Lower lobe of right lung (tissue), 2 donors: Measurements from ENCODE around the gene CYP4F8. TPM values are rescaled to one million over a fixed set of nuclear protein-coding genes. Genes with fewer than 3 reads are reported as not detected.
A peak's percentile ranks its signal among the peaks of the same experiment; 100 is the strongest.
"Not testable (repeated sequence)": the region's sequence is repeated elsewhere in the genome, so short reads cannot be mapped to it uniquely, and the experiment has no call there.

Experiments
- ATAC-seq, 2 donors: fragments of 200-7000 bp; cut with Tn5 transposase; one replicate each; pipeline ENCODE4 v1.9.1; 2020 to 2022; ENCODE audit warnings: mild to moderate bottlenecking in 2 of 2, moderate library complexity in 2 of 2
- DNase-seq: peaks from one replicate; pipeline ENCODE4 v3.0.0-alpha.2; 2020
- H3K27ac ChIP-seq: fragments of 200-600 bp; one replicate; pipeline ENCODE4 v1.8.0; 2022
- H3K27me3 ChIP-seq: fragments of 200-600 bp; one replicate; pipeline ENCODE4 v1.8.0; 2022; ENCODE audit warnings: low read depth
- H3K36me3 ChIP-seq: fragments of 200-600 bp; one replicate; pipeline ENCODE4 v1.8.0; 2022; ENCODE audit warnings: mild to moderate bottlenecking
- H3K4me1 ChIP-seq: fragments of 200-600 bp; one replicate; pipeline ENCODE4 v1.8.0; 2022
- H3K4me3 ChIP-seq: fragments of 200-600 bp; one replicate; pipeline ENCODE4 v1.8.0; 2022; ENCODE audit warnings: mild to moderate bottlenecking
- H3K9me3 ChIP-seq: fragments of 200-600 bp; one replicate; pipeline ENCODE4 v1.8.0; 2022
- intact Hi-C: fragments of 100-400 bp; cut with DNase I; formaldehyde crosslinking; loops from one replicate; pipeline ENCODE4 v1.11.0; 2022
- total RNA-seq: library from RNA; stranded (reverse); fragmentation: NEBNext Ultra II Directional; extraction: Animal tissue kit (Norgen Biotek cat#: 25700); gene quantifications from one replicate; pipeline ENCODE4 v1.2.1, GENCODE V29; 2021
- TF ChIP-seq, protein P1 (sequence below): fragments of 200-600 bp; IDR thresholded peaks from one replicate; pipeline ENCODE4 v1.8.0; 2022; ENCODE audit warnings: antibody characterized with exemption, mild to moderate bottlenecking
- donor health status: DM: no; HTN: yes; CAD: no; lungs with severe emphysema.

The CYP4F8 gene
- total RNA-seq, 1 donor from 2014 or later: not detected

DNA sequence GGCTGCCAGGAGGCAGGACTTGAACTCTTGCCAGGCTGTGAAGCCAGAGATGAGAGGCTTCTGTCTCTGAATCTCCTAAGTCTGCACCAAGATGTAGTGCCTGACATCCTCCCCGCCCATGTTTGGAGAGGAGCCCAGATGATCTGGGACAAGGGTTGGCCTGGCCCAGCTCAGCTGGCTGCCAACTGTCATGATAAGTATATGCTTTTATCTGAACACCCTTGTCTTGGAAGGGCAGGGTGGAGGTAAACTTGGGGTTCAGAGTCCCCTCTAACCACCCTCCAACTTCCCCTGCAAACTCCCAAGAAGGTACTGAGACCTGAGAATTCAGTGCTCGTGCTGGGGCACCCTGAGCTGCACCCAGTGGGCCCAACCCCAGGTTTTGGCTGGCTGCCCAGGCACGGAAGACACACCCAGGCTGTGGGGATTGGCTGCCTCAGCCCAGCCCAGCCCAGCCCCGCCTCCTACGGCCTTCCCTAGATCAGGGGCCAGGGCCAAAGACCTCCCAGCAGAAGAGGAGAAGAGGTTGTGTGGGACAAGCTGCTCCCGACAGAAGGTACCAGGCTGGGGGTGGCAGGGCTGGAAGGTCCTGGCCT lies 57.7 kb downstream of the CYP4F8 start, which contains the start of gene CYP4F12:
Gene CYP4F12, plus strand, starts transcription at position 508 of the 596 bp plus-strand sequence. CDS start 443 bp downstream, outside the sequence.
- peaks cover 4% of the 10 kb centered on the region for H3K27me3 ChIP-seq
- no peaks in the 10 kb centered on the region for H3K36me3 ChIP-seq
- intact Hi-C loops: no loop called here
- DNase-seq (peak; percentile 79), ATAC-seq (peak; percentile 88)
- H3K4me3 ChIP-seq: peak within 1 kb of the TSS; percentile 12
- H3K27ac ChIP-seq: peak within 1 kb of the TSS; percentile 62
- H3K4me1 ChIP-seq: peaks cover 10% of the 10 kb centered on the region
- TF ChIP-seq, protein P1, sequence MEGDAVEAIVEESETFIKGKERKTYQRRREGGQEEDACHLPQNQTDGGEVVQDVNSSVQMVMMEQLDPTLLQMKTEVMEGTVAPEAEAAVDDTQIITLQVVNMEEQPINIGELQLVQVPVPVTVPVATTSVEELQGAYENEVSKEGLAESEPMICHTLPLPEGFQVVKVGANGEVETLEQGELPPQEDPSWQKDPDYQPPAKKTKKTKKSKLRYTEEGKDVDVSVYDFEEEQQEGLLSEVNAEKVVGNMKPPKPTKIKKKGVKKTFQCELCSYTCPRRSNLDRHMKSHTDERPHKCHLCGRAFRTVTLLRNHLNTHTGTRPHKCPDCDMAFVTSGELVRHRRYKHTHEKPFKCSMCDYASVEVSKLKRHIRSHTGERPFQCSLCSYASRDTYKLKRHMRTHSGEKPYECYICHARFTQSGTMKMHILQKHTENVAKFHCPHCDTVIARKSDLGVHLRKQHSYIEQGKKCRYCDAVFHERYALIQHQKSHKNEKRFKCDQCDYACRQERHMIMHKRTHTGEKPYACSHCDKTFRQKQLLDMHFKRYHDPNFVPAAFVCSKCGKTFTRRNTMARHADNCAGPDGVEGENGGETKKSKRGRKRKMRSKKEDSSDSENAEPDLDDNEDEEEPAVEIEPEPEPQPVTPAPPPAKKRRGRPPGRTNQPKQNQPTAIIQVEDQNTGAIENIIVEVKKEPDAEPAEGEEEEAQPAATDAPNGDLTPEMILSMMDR: no peak
- H3K9me3 ChIP-seq: no peaks in the 10 kb centered on the region

DNA sequence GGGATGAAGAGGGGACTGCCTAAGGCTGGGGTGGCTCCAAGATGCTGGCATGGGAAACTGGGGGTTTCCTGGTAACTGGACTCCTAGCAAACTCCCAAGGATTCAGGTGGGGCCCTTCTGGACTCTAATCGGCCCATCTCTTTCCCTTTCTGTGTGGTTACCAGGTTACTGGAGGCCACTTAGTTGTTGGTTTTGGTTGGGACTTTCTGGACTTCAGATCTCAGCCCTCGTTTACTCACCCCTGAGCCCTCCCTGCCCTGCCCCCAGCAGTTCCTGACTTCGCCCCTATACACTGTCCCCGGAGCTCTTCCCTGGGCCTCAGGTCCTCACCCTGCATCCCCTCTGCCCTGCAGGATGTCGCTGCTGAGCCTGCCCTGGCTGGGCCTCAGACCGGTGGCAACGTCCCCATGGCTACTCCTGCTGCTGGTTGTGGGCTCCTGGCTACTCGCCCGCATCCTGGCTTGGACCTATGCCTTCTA lies 58.2 kb downstream of the CYP4F8 start:
- no peak for DNase-seq
- Histone ChIP-seq H3K27me3 (peaks cover 4% of the 10 kb centered on the region), H3K4me3 (peak overlapping the region; percentile 12), H3K27ac (peak overlapping the region; percentile 62), H3K36me3 (no peaks in the 10 kb centered on the region), H3K9me3 (no peaks in the 10 kb centered on the region), H3K4me1 (peaks cover 10% of the 10 kb centered on the region)
- peak; percentile 19 to 27 for ATAC-seq
- intact Hi-C loops: no loop called here
- TF ChIP-seq, protein P1: no peak

DNA sequence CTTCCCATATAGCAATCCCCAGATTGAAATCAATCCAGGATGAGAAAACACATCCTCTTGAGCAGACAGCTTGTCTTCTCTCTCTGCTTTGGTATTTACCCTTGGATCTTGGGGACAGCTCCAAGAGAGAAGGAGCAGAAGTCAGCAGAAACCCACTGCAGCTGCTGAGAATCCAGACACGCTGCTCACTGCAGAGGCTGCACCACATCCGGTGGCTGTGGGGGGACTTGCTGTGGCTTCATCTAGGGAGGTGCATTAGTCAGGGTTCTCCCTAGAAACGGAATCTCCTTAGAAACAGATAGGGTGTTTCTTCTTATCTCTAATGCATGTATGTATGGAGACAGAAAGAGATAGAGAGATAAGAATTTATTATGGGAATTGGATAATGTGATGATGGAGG lies 60.5 kb downstream of the CYP4F8 start:
- ATAC-seq: no peak
- Histone ChIP-seq H3K9me3 (no peaks in the 10 kb centered on the region), H3K4me1 (peaks cover 10% of the 10 kb centered on the region), H3K27me3 (no peaks in the 10 kb centered on the region), H3K27ac (no peak overlapping the region), H3K36me3 (no peaks in the 10 kb centered on the region), H3K4me3 (no peak overlapping the region)
- intact Hi-C loops: no loop called here
- TF ChIP-seq, protein P1: no peak
- DNase-seq: no peak

DNA sequence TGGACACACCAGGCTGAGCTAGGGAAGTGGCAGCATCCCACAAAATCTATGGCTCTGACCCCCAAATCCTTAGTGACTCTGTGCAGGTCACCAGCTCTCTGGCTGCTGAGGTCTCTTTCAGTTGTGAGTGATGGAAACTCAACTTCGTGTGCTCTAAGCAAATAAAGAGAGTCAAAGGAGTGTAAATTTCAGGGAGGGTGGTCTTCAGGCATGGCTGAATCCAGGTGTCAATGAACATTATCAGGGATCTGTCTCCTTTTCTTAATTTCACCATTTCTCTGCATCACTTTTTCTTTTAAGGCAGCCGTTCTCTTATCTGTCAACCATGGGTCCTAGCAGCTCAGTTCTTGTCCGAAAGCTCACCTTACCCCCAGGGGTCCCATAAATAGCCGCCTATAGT lies 64.1 kb downstream of the CYP4F8 start:
- H3K27me3 ChIP-seq: no peaks in the 10 kb centered on the region
- no peaks in the 10 kb centered on the region for H3K4me1 ChIP-seq
- ATAC-seq (no peak), DNase-seq (no peak)
- H3K36me3 ChIP-seq: peaks cover 11% of the 10 kb centered on the region
- intact Hi-C loops: no loop called here
- TF ChIP-seq, protein P1: no peak
- no peak overlapping the region for H3K4me3 ChIP-seq
- H3K27ac ChIP-seq: no peak overlapping the region
- no peaks in the 10 kb centered on the region for H3K9me3 ChIP-seq

DNA sequence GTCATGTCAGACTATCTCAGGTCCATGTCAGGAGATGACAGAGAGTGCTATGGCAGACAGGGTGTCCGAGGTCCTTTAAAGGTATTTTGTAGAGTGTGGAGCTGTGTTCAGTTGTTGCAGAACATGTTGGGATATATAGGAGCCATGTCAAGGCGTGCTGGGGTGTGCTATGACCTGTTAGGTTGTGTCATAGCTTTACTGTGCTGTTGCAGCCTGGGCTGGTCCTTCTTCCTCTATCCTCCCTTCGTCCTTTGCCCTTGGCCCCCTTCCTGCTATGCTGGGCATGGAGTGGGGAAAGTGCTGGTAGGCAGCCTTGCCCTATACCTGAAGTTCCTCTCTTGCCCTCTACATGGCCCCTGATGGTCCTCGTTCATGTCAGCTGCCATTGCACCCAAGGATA lies 64.8 kb downstream of the CYP4F8 start:
- H3K27me3 ChIP-seq, intact Hi-C loops, H3K4me3 ChIP-seq, H3K4me1 ChIP-seq, H3K27ac ChIP-seq, ATAC-seq, H3K9me3 ChIP-seq, DNase-seq: not testable (repeated sequence)
- peaks cover 11% of the 10 kb centered on the region for H3K36me3 ChIP-seq

Other genes starting within 250 kb of the CYP4F8 start
- gene AKAP8, start 235.4 kb upstream of the CYP4F8 start, total RNA-seq: 37.2 TPM
- 94.2 TPM for gene AKAP8L, start 196.2 kb upstream of the CYP4F8 start, total RNA-seq
- 25.2 TPM for gene WIZ, start 165.3 kb upstream of the CYP4F8 start, total RNA-seq
- gene RASAL3, start 150.7 kb upstream of the CYP4F8 start, total RNA-seq: 15.0 TPM
- gene PGLYRP2, start 135.7 kb upstream of the CYP4F8 start, total RNA-seq: not detected
- 0.24 TPM for gene CYP4F22, start 106.7 kb upstream of the CYP4F8 start, total RNA-seq
- 2.8 TPM for gene CYP4F3, start 25.7 kb downstream of the CYP4F8 start, total RNA-seq
- 4.5 TPM for gene CYP4F12, start 57.9 kb downstream of the CYP4F8 start, total RNA-seq
- not detected for gene OR10H2, start 112.8 kb downstream of the CYP4F8 start, total RNA-seq
- gene OR10H3, start 122.8 kb downstream of the CYP4F8 start, total RNA-seq: not detected
- not detected for gene OR10H5, start 172.4 kb downstream of the CYP4F8 start, total RNA-seq
- gene OR10H1, start 200.4 kb downstream of the CYP4F8 start, total RNA-seq: not detected